HepG2 (cell line): ENCODE data around the gene CUL4A. TPM values are rescaled to one million over a fixed set of nuclear protein-coding genes. Genes with fewer than 3 reads are reported as not detected.

Source experiments
- ATAC-seq: fragments of 200-7000 bp; cut with Tn5 transposase; 3 replicates; pipeline ENCODE4 v1.9.1; 2020; ENCODE audit warnings: mild to moderate bottlenecking, moderate library complexity
- BruUV-seq: library from RNA; stranded (reverse); fragments of 400-500 nt; replicated peaks from 2 replicates; lab custom pipeline; 2021; lab: Mats Ljungman, UMichigan
- CTCF ChIA-PET: fragments of 300-600 bp; formaldehyde crosslinking; extraction: SDS; loops from one replicate; lab custom pipeline; 2021; ENCODE audit warnings: low total read pairs, inconsistent platforms, low intra/inter-chr PET ratio; lab: Yijun Ruan, JAX
- POLR2A ChIA-PET: fragments of 350-600 bp; sonication (Branson Sonifier 250); formaldehyde crosslinking; loops from one replicate; lab custom pipeline; 2020; ENCODE audit warnings: antibody characterized with exemption, inconsistent platforms; lab: Yijun Ruan, JAX
- DNase-seq: peaks from one replicate; pipeline ENCODE4 v3.0.0-alpha.2; 2015; ENCODE audit warnings: low spot score
- FAIRE-seq: peaks from 3 replicates; lab custom pipeline; 2011; peaks lifted over from hg19 to GRCh38; lab: Jason Lieb, UNC
- H2AFZ ChIP-seq: one replicate; pipeline ENCODE4 v1.6.1; 2011; ENCODE audit warnings: low read length, inconsistent platforms
- H3K27ac ChIP-seq: fragments of 300-600 bp; 3 replicates; pipeline ENCODE4 v1.8.0; 2011; ENCODE audit warnings: mixed run types, mild to moderate bottlenecking, mixed read lengths, low read length, inconsistent platforms; ENCODE audit not compliant: insufficient read depth; ENCODE audit errors: extremely low read length
- H3K27me3 ChIP-seq, 2 experiments: fragments of 200-600 bp in 1 of 2; 2 replicates in 1 of 2; 3 replicates in 1 of 2; pipeline versions ENCODE4 v1.6.0 to v1.8.0; 2011; ENCODE audit warnings: low read length in 2 of 2, mild to moderate bottlenecking in 2 of 2, moderate library complexity in 2 of 2, inconsistent platforms in 1 of 2; ENCODE audit not compliant: insufficient read depth in 2 of 2, control insufficient read depth in 1 of 2
- H3K36me3 ChIP-seq, 2 experiments: fragments of 200-600 bp in 1 of 2; replicated peaks in 1 of 2; 2 replicates in 1 of 2; 3 replicates in 1 of 2; pipeline versions ENCODE4 v1.5.1 to v1.8.0; 2011; ENCODE audit warnings: low read length in 2 of 2, inconsistent platforms in 1 of 2; ENCODE audit not compliant: insufficient read depth in 2 of 2, control insufficient read depth in 1 of 2
- H3K4me1 ChIP-seq: 2 replicates; pipeline ENCODE4 v1.5.1; 2012; ENCODE audit warnings: low read length, inconsistent platforms; ENCODE audit not compliant: insufficient read depth
- H3K4me2 ChIP-seq: 2 replicates; pipeline ENCODE4 v1.6.0; 2011; ENCODE audit warnings: low read depth, low read length, inconsistent platforms
- H3K4me3 ChIP-seq, 3 experiments: fragments of 200-600 bp in 1 of 3; sonication (generic), shearing (Covaris generic) in 1 of 3; replicated peaks in 1 of 3; 2 replicates each; pipeline ENCODE4 v1.5.1; 2011 to 2016; ENCODE audit warnings: low read length in 3 of 3, inconsistent platforms in 2 of 3, low read depth in 2 of 3, mild to moderate bottlenecking in 2 of 3, control low read depth in 1 of 3, mixed read lengths in 1 of 3; ENCODE audit not compliant: insufficient read depth in 1 of 3
- H3K79me2 ChIP-seq: one replicate; pipeline ENCODE4 v1.6.1; 2011; ENCODE audit warnings: low read length, inconsistent platforms; ENCODE audit not compliant: insufficient read depth
- H3K9ac ChIP-seq: 2 replicates; pipeline ENCODE4 v1.6.0; 2011; ENCODE audit warnings: mild to moderate bottlenecking, low read depth, low read length, inconsistent platforms; ENCODE audit not compliant: insufficient read depth
- H3K9me3 ChIP-seq: 2 replicates; pipeline ENCODE4 v1.5.1; 2012; ENCODE audit warnings: mild to moderate bottlenecking, low read length
- H4K20me1 ChIP-seq: 2 replicates; pipeline ENCODE4 v1.6.0; 2011; ENCODE audit warnings: inconsistent platforms, mild to moderate bottlenecking, low read length, moderate library complexity; ENCODE audit not compliant: insufficient read depth
- EED ChIP-seq: sonication (generic); formaldehyde crosslinking; IDR thresholded peaks from 2 replicates; pipeline ENCODE4 v1.5.0; 2020; ENCODE audit warnings: mild to moderate bottlenecking, missing genetic modification reagents
- ETV6 ChIP-seq: sonication (generic); formaldehyde crosslinking; conservative IDR thresholded peaks from 2 replicates; pipeline ENCODE4 v1.4.0; 2020; ENCODE audit warnings: missing genetic modification reagents
- HNRNPLL ChIP-seq: fragments of 200-400 bp; formaldehyde crosslinking; IDR thresholded peaks from 2 replicates; pipeline ENCODE4 v1.6.1; 2017; ENCODE audit warnings: mild to moderate bottlenecking, low read depth, low read length; ENCODE audit not compliant: poor library complexity, severe bottlenecking
- MEF2D ChIP-seq: sonication (generic); formaldehyde crosslinking; IDR thresholded peaks from 2 replicates; pipeline ENCODE4 v1.5.1; 2020; ENCODE audit warnings: mild to moderate bottlenecking, missing genetic modification reagents
- RARA ChIP-seq: IDR thresholded peaks from 2 replicates; pipeline ENCODE4 v1.6.1; 2016; ENCODE audit warnings: missing genetic modification reagents, missing compliant biosample characterization
- ZBTB7B ChIP-seq: sonication (generic); formaldehyde crosslinking; IDR thresholded peaks from 2 replicates; pipeline ENCODE4 v1.4.0; 2020; ENCODE audit warnings: missing genetic modification reagents
- ZNF549 ChIP-seq: sonication (generic); formaldehyde crosslinking; IDR thresholded peaks from 2 replicates; pipeline ENCODE4 v1.5.0; 2020; ENCODE audit warnings: missing genetic modification reagents
- ZNF687 ChIP-seq: sonication (generic); formaldehyde crosslinking; IDR thresholded peaks from 2 replicates; pipeline ENCODE4 v1.5.1; 2020; ENCODE audit warnings: mild to moderate bottlenecking, missing genetic modification reagents, moderate library complexity
- ZSCAN31 ChIP-seq: sonication (generic); formaldehyde crosslinking; IDR thresholded peaks from 2 replicates; pipeline ENCODE4 v1.5.0; 2020; ENCODE audit warnings: low read depth, mild to moderate bottlenecking, missing genetic modification reagents
- WGBS: methylation state at CpG from one replicate; pipeline ENCODE4 v1.1.6; 2017; ENCODE audit warnings: low lambda C conversion rate; 5-methylcytosine and 5-hydroxymethylcytosine counted together
- in situ Hi-C: cut with HindIII; loops from 2 replicates; pipeline ENCODE4 v1.10.0; 2017; ENCODE audit warnings: low pct_unique_long_range_greater_than_20kb; ENCODE audit not compliant: extremely low pct_ligation_motif_present
- intact Hi-C: fragments of 100-400 bp; cut with micrococcal nuclease; formaldehyde crosslinking; loops from one replicate; pipeline ENCODE4 v1.10.0; 2022; ENCODE audit not compliant: unreplicated experiment
- polyA plus RNA-seq, 8 experiments: library from polyadenylated mRNA; depleted of rRNA in 3 of 8; stranded (reverse) in 7 of 8; unstranded in 1 of 8; fragments of >200 nt; fragmentation: Illumina TruSeq in 4 of 8; extraction: Trizol in 4 of 8; gene quantifications; 2 replicates each; pipeline versions ENCODE4 v1.2.1 to v1.2.3, GENCODE V29; 2011 to 2016; ENCODE audit warnings: low read depth in 4 of 8, missing spikeins in 1 of 8, mixed read lengths in 1 of 8; ENCODE audit not compliant: insufficient read depth in 1 of 8
- total RNA-seq, 5 experiments: library from RNA; depleted of rRNA; stranded (reverse); fragments of >200 nt; fragmentation: Illumina TruSeq; extraction: Trizol; gene quantifications; 2 replicates each; pipeline ENCODE4 v1.2.3, GENCODE V29; 2016; ENCODE audit warnings: low read depth in 1 of 5
- TF ChIP-seq, protein P1 (sequence below), 2 experiments: sonication (generic) in 1 of 2; formaldehyde crosslinking in 1 of 2; IDR thresholded peaks; 2 replicates each; pipeline versions ENCODE4 v1.4.0 to v1.6.1; 2018 to 2020; ENCODE audit warnings: missing genetic modification reagents in 2 of 2, borderline replicate concordance in 1 of 2, low read depth in 1 of 2, mild to moderate bottlenecking in 1 of 2, missing biosample characterization in 1 of 2
- TF ChIP-seq, protein P2 (sequence below): sonication (generic); formaldehyde crosslinking; conservative IDR thresholded peaks from 2 replicates; pipeline ENCODE4 v1.8.0; 2022; ENCODE audit warnings: missing genetic modification reagents

The CUL4A gene
- total and polyA plus RNA-seq, 2 of the 13 experiments (the other 11 are each of a cell fraction or from before 2014, with no cell fraction given) = 51.2 to 75.3 TPM

DNA sequence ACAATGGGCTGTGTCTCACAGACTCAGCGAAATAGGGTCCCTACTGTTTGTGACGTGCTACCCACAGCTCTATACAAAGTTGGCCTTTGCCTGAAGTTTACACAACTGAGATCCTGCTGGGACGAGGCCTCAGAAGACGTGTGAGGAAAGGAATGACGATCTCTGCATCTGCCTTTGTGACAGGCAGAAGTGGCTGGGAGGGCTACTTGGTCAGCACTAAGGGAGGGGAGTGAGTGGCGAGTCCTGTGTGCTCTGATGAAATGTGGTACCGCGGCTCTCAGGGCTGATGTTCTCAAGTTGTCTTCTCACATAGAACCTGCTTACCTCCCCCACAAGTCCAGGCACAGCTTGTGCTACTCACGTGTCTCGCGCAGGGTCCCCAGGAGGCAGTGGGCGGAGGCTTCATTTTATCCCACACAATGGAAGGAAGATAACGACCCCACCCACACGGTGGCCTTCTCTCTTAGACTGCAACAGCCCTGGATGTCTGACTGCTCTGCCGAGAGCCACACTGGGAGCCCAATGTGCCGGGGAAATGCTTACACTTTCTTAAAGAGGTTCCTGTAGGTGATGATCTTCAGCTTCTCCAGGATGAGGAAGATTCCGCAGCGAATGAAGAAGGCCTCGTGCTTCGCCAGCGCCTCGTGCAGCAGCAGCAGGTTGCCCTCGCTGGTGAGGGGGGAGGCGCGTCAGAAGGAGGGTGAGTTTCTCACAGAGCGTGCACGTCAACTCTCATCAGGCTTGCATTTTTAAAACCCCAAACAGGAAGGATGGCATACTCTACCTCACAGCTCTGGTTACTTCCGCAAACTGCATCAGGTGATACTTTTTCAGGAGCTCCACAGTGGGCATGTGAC, 29.8 kb upstream of the CUL4A start:
- FAIRE-seq (no peak), ATAC-seq (no peak), DNase-seq (no peak)
- Histone ChIP-seq H3K4me3 (no peak overlapping the region), H3K27ac (no peak overlapping the region), H3K4me2 (no peak overlapping the region), H3K36me3 (peaks cover 30 to 75% of the 10 kb centered on the region in 2 experiments), H3K9me3 (no peaks in the 10 kb centered on the region), H3K27me3 (no peaks in the 10 kb centered on the region), H3K4me1 (peaks cover 23% of the 10 kb centered on the region), H3K79me2 (no peaks in the 10 kb centered on the region), H2AFZ (no peak overlapping the region), H4K20me1 (no peaks in the 10 kb centered on the region; the same call in 1 of the 2 replicates), H3K9ac (no peak overlapping the region)
- no TSS peak for BruUV-seq
- in situ Hi-C loops (no loop called here), intact Hi-C loops (loop anchor here (5.0 kb wide), 1 partner anchor 57 kb away; the partner anchor contains the start of gene F10)
- TF ChIP-seq ETV6 = no peak
- TF ChIP-seq MEF2D (CRISPR knock-in tag) = no peak
- no peak for TF ChIP-seq ZSCAN31 (CRISPR knock-in tag)
- TF ChIP-seq HNRNPLL = no peak
- no peak for TF ChIP-seq ZBTB7B (CRISPR knock-in tag)
- no peak for TF ChIP-seq ZNF549 (CRISPR knock-in tag)
- TF ChIP-seq, protein P1, sequence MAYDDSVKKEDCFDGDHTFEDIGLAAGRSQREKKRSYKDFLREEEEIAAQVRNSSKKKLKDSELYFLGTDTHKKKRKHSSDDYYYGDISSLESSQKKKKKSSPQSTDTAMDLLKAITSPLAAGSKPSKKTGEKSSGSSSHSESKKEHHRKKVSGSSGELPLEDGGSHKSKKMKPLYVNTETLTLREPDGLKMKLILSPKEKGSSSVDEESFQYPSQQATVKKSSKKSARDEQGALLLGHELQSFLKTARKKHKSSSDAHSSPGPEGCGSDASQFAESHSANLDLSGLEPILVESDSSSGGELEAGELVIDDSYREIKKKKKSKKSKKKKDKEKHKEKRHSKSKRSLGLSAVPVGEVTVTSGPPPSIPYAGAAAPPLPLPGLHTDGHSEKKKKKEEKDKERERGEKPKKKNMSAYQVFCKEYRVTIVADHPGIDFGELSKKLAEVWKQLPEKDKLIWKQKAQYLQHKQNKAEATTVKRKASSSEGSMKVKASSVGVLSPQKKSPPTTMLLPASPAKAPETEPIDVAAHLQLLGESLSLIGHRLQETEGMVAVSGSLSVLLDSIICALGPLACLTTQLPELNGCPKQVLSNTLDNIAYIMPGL (CRISPR knock-in tag; IDR thresholded peaks at IDR 0.05; ENCODE audit: borderline replicate concordance in 1 of 2, low read depth in 1 of 2) = no peak
- TF ChIP-seq EED (CRISPR knock-in tag) = no peak
- TF ChIP-seq ZNF687 (CRISPR knock-in tag) = no peak
- TF ChIP-seq, protein P2, sequence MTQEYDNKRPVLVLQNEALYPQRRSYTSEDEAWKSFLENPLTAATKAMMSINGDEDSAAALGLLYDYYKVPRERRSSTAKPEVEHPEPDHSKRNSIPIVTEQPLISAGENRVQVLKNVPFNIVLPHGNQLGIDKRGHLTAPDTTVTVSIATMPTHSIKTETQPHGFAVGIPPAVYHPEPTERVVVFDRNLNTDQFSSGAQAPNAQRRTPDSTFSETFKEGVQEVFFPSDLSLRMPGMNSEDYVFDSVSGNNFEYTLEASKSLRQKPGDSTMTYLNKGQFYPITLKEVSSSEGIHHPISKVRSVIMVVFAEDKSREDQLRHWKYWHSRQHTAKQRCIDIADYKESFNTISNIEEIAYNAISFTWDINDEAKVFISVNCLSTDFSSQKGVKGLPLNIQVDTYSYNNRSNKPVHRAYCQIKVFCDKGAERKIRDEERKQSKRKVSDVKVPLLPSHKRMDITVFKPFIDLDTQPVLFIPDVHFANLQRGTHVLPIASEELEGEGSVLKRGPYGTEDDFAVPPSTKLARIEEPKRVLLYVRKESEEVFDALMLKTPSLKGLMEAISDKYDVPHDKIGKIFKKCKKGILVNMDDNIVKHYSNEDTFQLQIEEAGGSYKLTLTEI (CRISPR knock-in tag) = no peak
- no peak for TF ChIP-seq RARA (CRISPR knock-in tag)
- ChIA-PET POLR2A (no interaction called here), CTCF (no interaction called here)
- 95% methylated on average over 19 of the region's 28 CpGs for WGBS
